KG1 (cell line): ENCODE data around the gene CFLAR.
A peak's percentile ranks its signal among the peaks of the same experiment; 100 is the strongest.
"Not testable (repeated sequence)": the region's sequence is repeated elsewhere in the genome, so short reads cannot be mapped to it uniquely, and the experiment has no call there.

ENCODE experiments used
- DNase-seq: peaks from one replicate; lab custom pipeline; 2025; lab: John Stamatoyannopoulos, UW

CFLAR gene

GRCh38 chr2:201116115-201116958 lies at the start of gene CFLAR:
TSS of gene CFLAR (plus strand) at chr2:201116164. CDS start at chr2:201129866, 13,702 bp downstream.
- peak; percentile 62 for DNase-seq

GRCh38 chr2:201070948-201071478 lies 45.0 kb upstream of the CFLAR start:
- DNase-seq, result no peak

GRCh38 chr2:201071479-201072200 lies 44.3 kb upstream of the CFLAR start, which contains the start of the genes HYCC2 and NDUFB3:
TSS of gene HYCC2 (minus strand) at chr2:201071671. CDS start at chr2:201024009, 47,662 bp downstream.
TSS of gene NDUFB3 (plus strand) at chr2:201072001. CDS start at chr2:201078883, 6,882 bp downstream.
- DNase-seq, result peak; percentile 93

- DNase-seq, result no peak
Measured at GRCh38 chr2:201072201-201072530, 43.8 kb upstream of the CFLAR start.

- DNase-seq, result no peak
Measured at GRCh38 chr2:201073071-201073470, 42.9 kb upstream of the CFLAR start.

- DNase-seq, result no peak
Measured at GRCh38 chr2:201074996-201075395, 41.0 kb upstream of the CFLAR start.

GRCh38 chr2:201084863-201085262 lies 31.1 kb upstream of the CFLAR start:
- DNase-seq, result no peak

- no peak for DNase-seq
Measured at GRCh38 chr2:201090574-201090973, 25.4 kb upstream of the CFLAR start.

GRCh38 chr2:201093573-201093972 lies 22.4 kb upstream of the CFLAR start:
- no peak for DNase-seq

GRCh38 chr2:201100497-201100896 lies 15.5 kb upstream of the CFLAR start:
- DNase-seq, result no peak

GRCh38 chr2:201105759-201106158 lies 10.2 kb upstream of the CFLAR start:
- no peak for DNase-seq

- DNase-seq, result no peak
Measured at GRCh38 chr2:201107624-201108023, 8.3 kb upstream of the CFLAR start.

GRCh38 chr2:201108341-201108740 lies 7.6 kb upstream of the CFLAR start:
- DNase-seq, result no peak

GRCh38 chr2:201109186-201109585 lies 6.8 kb upstream of the CFLAR start:
- no peak for DNase-seq

- DNase-seq, result no peak
Measured at GRCh38 chr2:201110615-201111014, 5.3 kb upstream of the CFLAR start.

GRCh38 chr2:201111096-201111495 lies 4.9 kb upstream of the CFLAR start:
- DNase-seq, result no peak

- no peak for DNase-seq
Measured at GRCh38 chr2:201114350-201114749, 1.6 kb upstream of the CFLAR start.

- no peak for DNase-seq
Measured at GRCh38 chr2:201114846-201115245, 1.1 kb upstream of the CFLAR start.

- peak; percentile 92 for DNase-seq
Measured at GRCh38 chr2:201116959-201117734, 1.2 kb downstream of the CFLAR start.

GRCh38 chr2:201117735-201118094 lies 1.8 kb downstream of the CFLAR start:
- DNase-seq, result not testable (repeated sequence)

GRCh38 chr2:201118121-201118960 lies 2.4 kb downstream of the CFLAR start:
- peak; percentile 93 for DNase-seq
